Right cardiac atrium (tissue), 5 donors: ENCODE data around the gene LY6G6C. TPM values are rescaled to one million over a fixed set of nuclear protein-coding genes. Genes with fewer than 3 reads are reported as not detected.

Experiments used
- ATAC-seq, 2 donors: fragments of 200-7000 bp; cut with Tn5 transposase; one replicate each; pipeline versions ENCODE4 v1.8.0 to v1.9.1; 2020; ENCODE audit warnings: moderate library complexity in 2 of 2, mild to moderate bottlenecking in 1 of 2
- DNase-seq, 3 donors: peaks; one replicate each; pipeline ENCODE4 v3.0.0-alpha.2; 2020
- H3K27ac ChIP-seq: one replicate; pipeline ENCODE4 v1.5.1; 2013; ENCODE audit warnings: mild to moderate bottlenecking, low read length, control low read depth, moderate library complexity
- H3K27me3 ChIP-seq: one replicate; pipeline ENCODE4 v1.6.1; 2013; ENCODE audit not compliant: control insufficient read depth, insufficient read depth
- H3K4me1 ChIP-seq: one replicate; pipeline ENCODE4 v1.6.1; 2013; ENCODE audit warnings: low read length; ENCODE audit not compliant: control insufficient read depth, insufficient read depth
- H3K4me3 ChIP-seq: one replicate; pipeline ENCODE4 v1.5.1; 2013; ENCODE audit warnings: low read length, control low read depth
- H3K9me3 ChIP-seq: one replicate; pipeline ENCODE4 v1.6.1; 2013; ENCODE audit warnings: low read length; ENCODE audit not compliant: control insufficient read depth
- WGBS: extraction: QIAGEN DNeasy Blood & Tissue Kit; methylation state at CpG from one replicate; pipeline ENCODE4 v1.1.7; 2013; 5-methylcytosine and 5-hydroxymethylcytosine counted together
- intact Hi-C, 4 donors: fragments of 100-400 bp; cut with DNase I; formaldehyde crosslinking; loops; one replicate each; pipeline versions ENCODE4 v1.11.0 to v1.14.0; 2022 to 2023
- polyA plus RNA-seq: library from polyadenylated mRNA; stranded (reverse); fragments of 200-250 nt; gene quantifications from one replicate; pipeline ENCODE4 v1.2.3, GENCODE V29; 2013
- total RNA-seq, 4 donors: library from RNA; stranded (reverse); fragmentation: NEBNext Ultra II Directional; extraction: Animal tissue kit (Norgen Biotek cat#: 25700); gene quantifications; one replicate each; pipeline ENCODE4 v1.2.1, GENCODE V29; 2021
- donor health status: healthy with polysubstance abuse.
- donor health status: DM: no; HTN: yes; CAD: no.
- donor health status: DM: no; HTN: no; CAD: no.
- donor health status: DM: no; HTN: yes; CAD: no; lungs with severe emphysema.
- donor health status: DM: yes; HTN: yes; CAD: no.

The LY6G6C gene
- total and polyA plus RNA-seq, 5 donors: 0.18 TPM; not detected in 4

DNA sequence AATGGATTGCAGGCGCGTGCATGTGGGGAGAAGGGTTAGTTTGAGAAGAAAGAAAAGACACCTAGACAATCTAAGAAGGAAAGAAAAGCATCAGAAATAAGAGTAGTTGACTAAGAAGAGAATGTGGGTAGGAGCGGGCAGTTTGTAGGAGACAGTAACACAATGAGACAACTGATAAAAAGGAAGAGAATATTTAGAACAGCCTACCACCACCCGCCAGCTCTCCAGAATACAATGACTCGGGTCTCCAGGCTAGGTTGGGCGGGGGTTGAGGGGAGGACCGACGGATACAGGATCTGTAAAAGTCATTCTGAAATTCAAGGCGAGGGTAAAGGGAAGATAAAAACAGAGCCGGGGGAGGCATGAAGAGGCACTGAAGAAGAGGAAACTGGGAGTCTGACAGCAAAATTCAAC is 19.1 kb downstream of the LY6G6C start:
- WGBS: 1% methylated on average over 10 of the region's 10 CpGs
- Histone ChIP-seq H3K4me3 (peak overlapping the region; percentile 84), H3K4me1 (peaks cover 7% of the 10 kb centered on the region), H3K27ac (peak overlapping the region; percentile 98), H3K9me3 (no peaks in the 10 kb centered on the region), H3K27me3 (no peaks in the 10 kb centered on the region)
- peak; percentile 8 to 33 for ATAC-seq
- no peak for DNase-seq
- intact Hi-C loops: no loop called here

DNA sequence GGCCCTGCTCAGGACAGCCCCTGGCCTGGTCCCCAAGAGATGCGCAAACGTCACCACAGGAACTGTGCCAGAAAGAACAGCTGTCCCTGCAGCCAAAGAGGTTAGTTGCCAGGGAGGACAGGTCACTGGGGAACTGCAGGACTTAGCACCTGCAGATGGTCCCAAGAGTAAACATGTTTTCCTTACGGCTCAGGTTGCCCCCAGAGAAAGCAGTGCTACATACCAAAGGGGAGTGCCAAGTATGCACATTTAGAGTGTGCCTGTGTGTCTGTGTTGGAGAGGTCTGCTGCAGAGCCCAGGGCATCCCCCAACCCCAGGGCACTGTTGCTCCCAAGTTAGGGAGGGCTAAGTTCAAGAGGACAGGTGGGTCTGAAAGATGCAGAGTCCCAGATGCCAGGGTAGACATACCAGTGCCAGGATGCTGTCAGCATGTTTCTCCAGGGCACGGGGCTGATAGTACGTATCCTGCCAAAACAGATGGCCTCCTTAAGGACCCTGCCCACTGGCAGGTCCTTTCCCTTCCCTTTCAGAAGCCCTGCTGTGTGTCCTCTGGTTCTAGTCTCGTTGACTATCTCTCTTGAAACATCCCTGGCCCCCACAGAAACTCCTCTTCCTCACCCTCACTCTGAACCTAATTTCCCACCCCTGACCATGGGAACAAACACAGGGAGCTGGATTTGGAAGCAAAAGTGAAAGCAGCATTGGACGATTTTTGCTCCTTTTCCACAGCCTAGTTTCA is 19.7 kb downstream of the LY6G6C start:
- ATAC-seq: no peak

DNA sequence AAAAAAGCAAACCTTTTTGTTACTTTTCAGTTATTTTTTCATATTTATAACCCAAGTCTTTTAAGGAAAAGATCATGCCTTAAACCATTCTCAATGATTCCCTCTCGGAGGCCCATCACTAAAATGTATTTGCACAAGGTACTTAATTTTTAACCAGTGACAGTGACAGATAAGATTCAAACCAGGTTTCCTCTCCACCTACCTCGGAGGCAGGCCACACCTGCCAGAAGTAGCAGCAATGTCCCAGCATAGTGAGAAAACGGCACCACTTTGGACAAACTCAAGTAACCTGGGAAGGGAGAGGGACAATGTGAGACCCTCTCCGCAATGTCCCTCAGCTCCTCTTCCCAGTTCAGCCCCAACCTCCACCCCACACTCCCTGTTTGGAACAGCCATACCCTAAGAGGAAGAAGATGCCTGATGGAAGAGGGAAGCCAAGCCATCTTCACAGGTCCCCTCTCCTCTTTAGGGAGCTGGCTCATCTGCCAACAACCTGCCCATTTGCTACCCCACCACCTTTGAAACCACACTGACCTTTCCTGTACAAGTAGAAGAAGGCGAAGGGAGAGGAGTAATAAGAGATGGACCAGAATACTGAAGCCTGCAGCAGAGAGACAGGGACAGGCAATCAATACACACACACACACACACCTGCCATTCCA is 20.7 kb downstream of the LY6G6C start:
- 85% methylated on average over 5 of the region's 5 CpGs for WGBS
- H3K27me3 ChIP-seq: no peaks in the 10 kb centered on the region
- no peak overlapping the region for H3K4me3 ChIP-seq
- H3K4me1 ChIP-seq: peaks cover 7% of the 10 kb centered on the region
- no peaks in the 10 kb centered on the region for H3K9me3 ChIP-seq
- intact Hi-C loops: no loop called here
- ATAC-seq (no peak), DNase-seq (no peak)
- H3K27ac ChIP-seq: no peak overlapping the region

More for the DNA sequence above, 19.7 kb downstream of the LY6G6C start:
- DNase-seq: peak in 1 of 3 donors; percentile 49
- H3K9me3 ChIP-seq: no peaks in the 10 kb centered on the region
- H3K4me3 ChIP-seq: peak overlapping the region; percentile 84
- peak overlapping the region; percentile 31 for H3K27ac ChIP-seq
- intact Hi-C loops: no loop called here
- WGBS: 17% methylated on average over 7 of the region's 7 CpGs
- no peaks in the 10 kb centered on the region for H3K27me3 ChIP-seq
- H3K4me1 ChIP-seq: peaks cover 7% of the 10 kb centered on the region

DNA sequence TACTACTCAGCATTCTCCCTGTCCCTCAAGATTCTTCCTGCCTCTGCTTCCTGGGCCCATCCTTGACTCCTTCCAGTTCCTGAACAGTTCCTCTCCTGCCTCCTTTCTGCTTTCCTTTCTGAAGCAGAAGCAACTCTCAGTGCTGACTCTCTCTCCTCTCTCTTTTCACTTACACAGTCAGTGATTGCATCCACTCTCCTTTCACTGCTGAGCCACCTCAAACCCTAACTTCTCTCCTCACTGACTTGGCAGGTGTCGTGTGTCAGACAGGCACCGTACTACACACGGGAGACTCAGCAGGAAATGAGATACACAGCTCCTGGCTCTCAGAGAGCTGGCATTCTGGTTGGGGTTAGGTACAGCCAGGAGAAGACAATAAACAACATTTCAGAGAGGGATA is 24.0 kb downstream of the LY6G6C start:
- ATAC-seq (no peak), DNase-seq (no peak)
- H3K27ac ChIP-seq: no peak overlapping the region
- H3K4me3 ChIP-seq: no peak overlapping the region
- peaks cover 7% of the 10 kb centered on the region for H3K4me1 ChIP-seq
- intact Hi-C loops: no loop called here
- no peaks in the 10 kb centered on the region for H3K27me3 ChIP-seq
- no peaks in the 10 kb centered on the region for H3K9me3 ChIP-seq
- WGBS: 39% methylated on average over 3 of the region's 3 CpGs

DNA sequence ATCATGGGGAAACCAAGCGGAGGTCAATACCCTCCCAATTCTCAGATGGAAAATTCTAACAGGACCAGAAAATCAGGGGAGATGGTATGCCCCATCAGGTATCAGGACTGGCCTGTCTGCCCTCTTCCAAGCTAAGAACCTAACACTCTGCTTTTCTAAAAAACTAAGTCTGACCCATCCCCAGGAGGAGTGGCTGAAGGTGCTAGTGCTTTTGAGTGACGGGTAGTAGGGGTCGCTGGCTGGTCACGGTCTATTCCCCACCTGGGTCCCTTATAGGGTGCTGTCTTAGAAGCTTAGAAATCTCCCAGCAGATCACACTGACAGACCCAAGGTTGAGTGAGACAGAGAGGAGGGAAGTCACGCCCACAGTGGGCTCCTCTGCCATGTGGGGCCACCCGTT is 28.0 kb downstream of the LY6G6C start:
- ATAC-seq: no peak
- Histone ChIP-seq H3K27me3 (no peaks in the 10 kb centered on the region), H3K9me3 (no peaks in the 10 kb centered on the region), H3K4me3 (no peak overlapping the region), H3K27ac (no peak overlapping the region), H3K4me1 (no peaks in the 10 kb centered on the region)
- 89% methylated on average over 6 of the region's 6 CpGs for WGBS
- intact Hi-C loops: no loop called here
- DNase-seq: no peak

DNA sequence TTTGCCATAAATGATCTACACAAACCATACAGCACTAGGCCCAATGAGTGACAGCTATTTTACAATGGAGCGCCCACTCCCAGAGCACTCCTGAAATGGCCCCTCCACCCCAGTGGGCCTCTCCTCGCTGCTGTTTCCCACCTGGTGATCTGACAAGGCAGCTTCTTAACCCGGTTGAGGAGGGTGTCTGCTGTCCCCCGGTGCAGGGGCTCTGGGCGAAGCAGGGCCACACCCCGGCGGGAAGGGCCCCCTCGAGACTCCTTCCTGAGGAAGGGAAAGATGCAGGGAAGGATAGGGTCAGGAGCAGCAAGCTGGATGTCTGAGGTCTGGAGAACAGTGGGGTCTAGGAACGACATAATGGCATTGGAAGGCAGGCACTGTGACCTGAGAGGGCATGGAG is 28.7 kb downstream of the LY6G6C start:
- no peaks in the 10 kb centered on the region for H3K27me3 ChIP-seq
- H3K4me3 ChIP-seq: no peak overlapping the region
- no peaks in the 10 kb centered on the region for H3K4me1 ChIP-seq
- no peaks in the 10 kb centered on the region for H3K9me3 ChIP-seq
- WGBS: 85% methylated on average over 9 of the region's 9 CpGs
- intact Hi-C loops: no loop called here
- DNase-seq (no peak), ATAC-seq (no peak)
- no peak overlapping the region for H3K27ac ChIP-seq

DNA sequence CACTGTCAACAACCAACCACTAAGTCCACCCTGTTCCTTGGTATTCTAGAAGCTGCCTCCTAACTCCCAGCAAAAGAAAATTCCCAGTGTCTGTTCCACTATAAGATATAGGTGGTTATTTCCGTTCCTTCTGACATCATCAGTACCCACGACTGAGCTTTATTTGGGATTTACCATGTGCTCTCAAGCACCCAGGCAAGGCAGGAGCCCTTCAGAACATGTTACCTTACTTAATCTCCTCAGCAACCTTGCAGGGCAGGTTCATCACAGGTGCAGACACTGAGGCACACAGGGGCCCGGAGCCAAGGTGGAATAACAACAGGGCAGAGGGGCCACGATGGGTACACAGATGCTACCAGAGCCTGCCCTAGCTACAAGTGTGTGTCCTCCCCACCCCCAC is 29.2 kb downstream of the LY6G6C start:
- H3K9me3 ChIP-seq: no peaks in the 10 kb centered on the region
- WGBS: 76% methylated on average over 4 of the region's 4 CpGs
- no peak for ATAC-seq
- intact Hi-C loops: no loop called here
- H3K27ac ChIP-seq: no peak overlapping the region
- no peaks in the 10 kb centered on the region for H3K27me3 ChIP-seq
- no peak for DNase-seq
- no peaks in the 10 kb centered on the region for H3K4me1 ChIP-seq
- H3K4me3 ChIP-seq: no peak overlapping the region

DNA sequence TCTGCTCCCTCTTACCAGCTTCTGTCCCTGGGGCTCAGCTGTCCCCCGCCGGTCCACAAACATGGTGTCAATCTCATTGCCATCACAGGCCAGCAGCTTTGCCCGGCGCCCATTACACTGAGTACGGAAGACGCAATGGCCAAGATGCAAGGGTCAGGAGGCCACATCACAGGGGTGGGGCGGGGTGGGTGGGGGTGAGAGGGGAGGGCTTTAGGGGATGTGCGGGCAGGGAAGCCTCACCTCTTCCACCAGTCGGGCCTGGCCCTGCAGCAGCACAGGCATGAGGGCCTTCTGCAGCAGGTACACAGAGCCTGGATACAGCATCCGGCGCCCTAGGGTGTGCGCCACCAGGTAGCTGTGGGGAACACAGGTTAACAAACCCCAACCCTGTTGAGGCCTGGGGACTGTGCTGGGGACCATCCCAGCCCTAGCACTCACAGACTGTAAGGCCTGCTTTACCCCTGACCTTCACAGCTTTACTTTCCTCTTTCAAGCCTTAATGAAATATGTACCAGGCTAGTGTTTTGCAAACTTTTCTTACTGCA is 29.9 kb downstream of the LY6G6C start:
- H3K27ac ChIP-seq: no peak overlapping the region
- H3K27me3 ChIP-seq: no peaks in the 10 kb centered on the region
- WGBS: 94% methylated on average over 12 of the region's 12 CpGs
- intact Hi-C loops: no loop called here
- DNase-seq (no peak), ATAC-seq (no peak)
- no peak overlapping the region for H3K4me3 ChIP-seq
- no peaks in the 10 kb centered on the region for H3K9me3 ChIP-seq
- no peaks in the 10 kb centered on the region for H3K4me1 ChIP-seq

DNA sequence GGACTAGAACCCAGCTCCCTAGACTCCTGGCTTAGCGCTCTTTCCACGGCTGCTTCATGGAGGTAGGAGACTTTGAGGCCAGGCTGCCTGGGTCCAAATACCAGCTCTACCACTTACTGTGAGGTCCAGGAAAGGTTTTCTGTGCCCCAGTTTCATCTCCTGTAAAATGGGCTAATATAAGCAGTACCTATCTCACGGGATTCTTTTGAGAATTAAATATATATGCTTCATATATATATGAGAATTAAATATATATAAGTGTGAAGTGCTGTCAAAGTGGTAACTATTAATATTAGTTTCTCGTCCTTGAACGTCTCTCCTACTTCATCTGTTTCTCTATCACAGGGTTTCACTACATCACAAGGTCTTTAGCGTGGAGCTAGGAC is 30.5 kb downstream of the LY6G6C start:
- no peaks in the 10 kb centered on the region for H3K9me3 ChIP-seq
- H3K27ac ChIP-seq: no peak overlapping the region
- DNase-seq (no peak), ATAC-seq (no peak)
- intact Hi-C loops: no loop called here
- no peak overlapping the region for H3K4me3 ChIP-seq
- no peaks in the 10 kb centered on the region for H3K27me3 ChIP-seq
- WGBS: 89% methylated on average over 6 of the region's 6 CpGs
- no peaks in the 10 kb centered on the region for H3K4me1 ChIP-seq

DNA sequence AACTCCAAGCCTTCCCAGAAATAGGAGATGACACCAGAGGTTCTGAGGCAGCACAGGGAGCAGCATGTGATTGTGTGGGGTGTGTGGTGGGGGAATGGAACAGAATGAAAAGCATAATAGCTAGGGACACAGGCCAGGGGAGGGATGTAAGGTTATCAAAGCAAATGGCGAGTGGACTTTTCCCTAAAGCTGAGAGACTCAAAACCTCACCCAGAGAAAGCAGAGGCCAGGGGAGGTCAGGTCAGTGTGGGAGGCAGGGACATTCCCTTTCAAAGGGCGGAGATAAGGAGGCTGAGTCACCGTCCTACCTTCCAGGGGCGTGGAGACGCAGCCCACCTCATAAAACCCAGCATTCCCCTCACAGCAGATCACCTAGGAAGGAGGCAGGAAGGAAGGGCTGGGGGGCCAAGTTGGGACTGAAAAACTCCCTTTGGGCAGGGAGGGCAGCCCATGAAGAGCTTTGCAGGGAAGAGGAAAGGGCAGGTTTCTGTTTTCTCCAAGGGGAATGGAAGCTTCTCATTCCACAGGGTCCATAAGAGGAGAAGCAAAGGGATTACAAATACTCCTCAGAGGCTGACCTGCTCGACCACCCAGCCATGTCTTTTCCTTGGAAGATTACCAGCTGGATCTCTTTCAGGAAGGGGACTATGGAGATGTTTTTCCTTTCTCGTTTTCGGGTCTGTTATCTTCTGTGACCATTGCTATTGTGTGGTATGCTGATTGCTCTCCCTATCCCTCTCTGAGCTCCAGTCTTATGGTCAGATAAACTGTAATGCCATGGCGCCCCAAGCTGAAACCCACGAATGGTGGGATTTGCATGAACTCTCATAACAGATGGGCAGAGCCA is 31.1 kb downstream of the LY6G6C start:
- ATAC-seq: peak in 1 of 2 donors; percentile 78
- H3K4me3 ChIP-seq: no peak overlapping the region

More for the DNA sequence above, 31.1 kb downstream of the LY6G6C start:
- DNase-seq: no peak
- Histone ChIP-seq H3K4me1 (no peaks in the 10 kb centered on the region), H3K27ac (no peak overlapping the region), H3K9me3 (no peaks in the 10 kb centered on the region), H3K27me3 (no peaks in the 10 kb centered on the region)
- intact Hi-C loops: no loop called here
- WGBS: 61% methylated on average over 10 of the region's 10 CpGs
